Measurements from ENCODE around the gene THAP4.

- TF ChIP-seq HOXA5 (CRISPR knock-in tag; IDR thresholded peaks at IDR 0.05) (no peak), ZNF780A (CRISPR knock-in tag; IDR thresholded peaks at IDR 0.05) (no peak), ZNF451 (CRISPR knock-in tag; IDR thresholded peaks at IDR 0.05) (no peak), GABPA (IDR thresholded peaks at IDR 0.05; ENCODE audit: low read depth, low read length) (no peak), GABPA (CRISPR knock-in tag; IDR thresholded peaks at IDR 0.05; ENCODE audit: low read depth) (no peak), ZFX (CRISPR knock-in tag; IDR thresholded peaks at IDR 0.05; ENCODE audit: low read depth) (no peak)
Measured at GRCh38 chr2:241538838-241539615, 97.9 kb downstream of the THAP4 start.
